H1 (cell line): Measurements from ENCODE around the gene COMMD8. TPM values are rescaled to one million over a fixed set of nuclear protein-coding genes. Genes with fewer than 3 reads are reported as not detected.

Source experiments
- CTCF ChIA-PET: fragments of 300-600 bp; sonication (Branson Sonifier 250); formaldehyde crosslinking; loops from one replicate; lab custom pipeline; 2021; ENCODE audit not compliant: partially characterized antibody; lab: Charles Lee
- POLR2A ChIA-PET: fragments of 300-600 bp; sonication (Branson Sonifier 250); formaldehyde crosslinking; loops from one replicate; lab custom pipeline; 2021; ENCODE audit warnings: inconsistent platforms; ENCODE audit not compliant: partially characterized antibody; lab: Charles Lee
- DNase-seq, 2 experiments: peaks; one replicate each; pipeline versions ENCODE4 v3.0.0 to v3.0.0-alpha.2; 2010 to 2022; ENCODE audit warnings: low spot score in 2 of 2, low read depth in 1 of 2, mixed read lengths in 1 of 2
- FAIRE-seq: peaks from 2 replicates; lab custom pipeline; 2011; peaks lifted over from hg19 to GRCh38; lab: Jason Lieb, UNC
- H2AFZ ChIP-seq: 2 replicates; pipeline ENCODE4 v1.8.1; 2012; ENCODE audit warnings: low read length, inconsistent platforms
- H2AK5ac ChIP-seq: 2 replicates; pipeline ENCODE4 v1.6.1; 2013; ENCODE audit warnings: low read depth, low read length
- H2BK120ac ChIP-seq: replicated peaks from 2 replicates; pipeline ENCODE3; 2013; ENCODE audit warnings: low read depth, low read length, inconsistent platforms
- H2BK12ac ChIP-seq: 2 replicates; pipeline ENCODE4 v1.6.1; 2013; ENCODE audit warnings: low read depth, low read length
- H2BK15ac ChIP-seq: 2 replicates; pipeline ENCODE4 v1.6.1; 2013; ENCODE audit warnings: low read length
- H2BK20ac ChIP-seq: 2 replicates; pipeline ENCODE4 v1.6.1; 2013; ENCODE audit warnings: low read length
- H2BK5ac ChIP-seq: 2 replicates; pipeline ENCODE4 v1.6.1; 2013; ENCODE audit warnings: low read depth, low read length
- H3K14ac ChIP-seq: 2 replicates; pipeline ENCODE4 v1.6.1; 2013; ENCODE audit warnings: inconsistent platforms; ENCODE audit not compliant: insufficient read length
- H3K18ac ChIP-seq: 2 replicates; pipeline ENCODE4 v1.6.1; 2013; ENCODE audit warnings: low read length; ENCODE audit errors: extremely low read depth
- H3K23ac ChIP-seq: 2 replicates; pipeline ENCODE4 v1.6.1; 2013; ENCODE audit warnings: inconsistent platforms; ENCODE audit not compliant: insufficient read length
- H3K23me2 ChIP-seq: 2 replicates; pipeline ENCODE4 v1.6.1; 2013; ENCODE audit warnings: low read depth, low read length
- H3K27ac ChIP-seq: 2 replicates; pipeline ENCODE4 v1.6.1; 2011; ENCODE audit warnings: low read depth, low read length, inconsistent platforms
- H3K27me3 ChIP-seq, 4 experiments: replicated peaks in 1 of 4; 1 replicate in 1 of 4; 2 replicates in 3 of 4; pipeline versions ENCODE4 v1.6.1 to v1.8.1; 2011 to 2013; ENCODE audit warnings: low read length in 3 of 4, mild to moderate bottlenecking in 3 of 4, inconsistent platforms in 2 of 4, mixed read lengths in 2 of 4, moderate library complexity in 1 of 4; ENCODE audit not compliant: control insufficient read depth in 3 of 4, insufficient read depth in 3 of 4; ENCODE audit errors: extremely low read depth in 1 of 4
- H3K36me3 ChIP-seq, 4 experiments: 2 replicates each; pipeline versions ENCODE4 v1.6.1 to v1.8.1; 2011 to 2013; ENCODE audit warnings: mild to moderate bottlenecking in 4 of 4, low read length in 3 of 4, moderate library complexity in 2 of 4, control low read depth in 1 of 4, inconsistent platforms in 1 of 4; ENCODE audit not compliant: insufficient read depth in 4 of 4, control insufficient read depth in 2 of 4
- H3K4ac ChIP-seq: replicated peaks from 2 replicates; pipeline ENCODE3; 2013; ENCODE audit warnings: low read length, low read depth, mixed read lengths, inconsistent platforms; ENCODE audit not compliant: insufficient read length
- H3K4me1 ChIP-seq, 4 experiments: replicated peaks in 1 of 4; 1 replicate in 1 of 4; 2 replicates in 3 of 4; pipeline versions ENCODE4 v1.6.1 to v1.8.1; 2011 to 2013; ENCODE audit warnings: low read length in 3 of 4, inconsistent platforms in 2 of 4, mixed read lengths in 1 of 4; ENCODE audit not compliant: insufficient read depth in 4 of 4, control insufficient read depth in 3 of 4
- H3K4me2 ChIP-seq, 2 experiments: 2 replicates each; pipeline versions ENCODE4 v1.6.1 to v1.8.1; 2011 to 2013; ENCODE audit warnings: low read depth in 2 of 2, low read length in 2 of 2, control low read depth in 1 of 2, inconsistent platforms in 1 of 2, mild to moderate bottlenecking in 1 of 2; ENCODE audit not compliant: insufficient read depth in 1 of 2
- H3K4me3 ChIP-seq, 4 experiments: fragments of 200-600, 300-600 bp in 1 of 4; sonication (generic), shearing (Covaris generic), sonication (Bioruptor Twin) in 1 of 4; 2 replicates each; pipeline versions ENCODE4 v1.5.1 to v1.8.1; 2011 to 2016; ENCODE audit warnings: low read length in 4 of 4, low read depth in 3 of 4, control low read depth in 2 of 4, inconsistent platforms in 2 of 4, mild to moderate bottlenecking in 2 of 4, mixed read lengths in 1 of 4, moderate library complexity in 1 of 4; ENCODE audit not compliant: insufficient read depth in 2 of 4; ENCODE audit errors: extremely low read depth in 1 of 4
- H3K56ac ChIP-seq: replicated peaks from 2 replicates; pipeline ENCODE3; 2013; ENCODE audit warnings: low read depth, mild to moderate bottlenecking, mixed read lengths, low read length, inconsistent platforms; ENCODE audit not compliant: insufficient read length
- H3K79me1 ChIP-seq: 2 replicates; pipeline ENCODE4 v1.6.1; 2013; ENCODE audit warnings: low read depth, low read length, control low read depth
- H3K79me2 ChIP-seq, 2 experiments: 2 replicates each; pipeline versions ENCODE4 v1.6.1 to v1.8.1; 2012 to 2013; ENCODE audit warnings: low read length in 2 of 2, mild to moderate bottlenecking in 2 of 2, inconsistent platforms in 1 of 2; ENCODE audit not compliant: insufficient read depth in 2 of 2, control insufficient read depth in 1 of 2
- H3K9ac ChIP-seq, 4 experiments: replicated peaks in 1 of 4; 1 replicate in 1 of 4; 2 replicates in 3 of 4; pipeline versions ENCODE4 v1.6.1 to v1.8.1; 2011 to 2013; ENCODE audit warnings: low read depth in 3 of 4, low read length in 3 of 4, control low read depth in 2 of 4, mild to moderate bottlenecking in 2 of 4, moderate library complexity in 2 of 4, inconsistent platforms in 1 of 4; ENCODE audit errors: extremely low read depth in 1 of 4
- H3K9me3 ChIP-seq, 2 experiments: 2 replicates each; pipeline versions ENCODE4 v1.6.1 to v1.8.1; 2012 to 2013; ENCODE audit warnings: mild to moderate bottlenecking in 2 of 2, moderate library complexity in 2 of 2, control low read depth in 1 of 2, inconsistent platforms in 1 of 2, low read depth in 1 of 2, low read length in 1 of 2, mixed read lengths in 1 of 2; ENCODE audit not compliant: insufficient read depth in 2 of 2
- H4K20me1 ChIP-seq, 2 experiments: replicated peaks in 1 of 2; 2 replicates each; pipeline versions ENCODE3 to v1.8.1; 2011 to 2013; ENCODE audit warnings: inconsistent platforms in 2 of 2, low read length in 2 of 2, mild to moderate bottlenecking in 1 of 2; ENCODE audit not compliant: insufficient read depth in 2 of 2, control insufficient read depth in 1 of 2
- H4K5ac ChIP-seq: 2 replicates; pipeline ENCODE4 v1.6.1; 2013; ENCODE audit warnings: low read length, low read depth, mixed read lengths, inconsistent platforms; ENCODE audit not compliant: insufficient read length
- H4K8ac ChIP-seq: 2 replicates; pipeline ENCODE4 v1.8.0; 2013; ENCODE audit warnings: mild to moderate bottlenecking, moderate library complexity, low read length, inconsistent platforms; ENCODE audit not compliant: insufficient read depth; ENCODE audit errors: extremely low read depth
- H4K91ac ChIP-seq: replicated peaks from 2 replicates; pipeline ENCODE3; 2013; ENCODE audit warnings: low read length, mixed read lengths, inconsistent platforms; ENCODE audit not compliant: insufficient read length
- FOSL1 ChIP-seq: IDR thresholded peaks from 2 replicates; pipeline ENCODE4 v1.6.1; 2011; ENCODE audit warnings: mild to moderate bottlenecking, low read depth, low read length, moderate library complexity; ENCODE audit not compliant: insufficient read depth
- RNF2 ChIP-seq: fragments of 200-900, 300-1000 bp; sonication (generic); IDR thresholded peaks from 2 replicates; pipeline ENCODE4 v1.7.1; 2016; ENCODE audit warnings: borderline replicate concordance, low read depth, mild to moderate bottlenecking, antibody characterized with exemption, low read length; ENCODE audit not compliant: poor library complexity, severe bottlenecking; ENCODE audit errors: missing control alignments
- WGBS, 2 experiments: shearing (Covaris generic) in 1 of 2; methylation state at CpG; one replicate each; pipeline versions ENCODE4 v1.1.6 to v1.1.7; 2013 to 2015; ENCODE audit warnings: low lambda C conversion rate in 2 of 2, mixed read lengths in 2 of 2, inconsistent platforms in 1 of 2, low coverage in 1 of 2, missing lambda C conversion rate in 1 of 2; ENCODE audit not compliant: insufficient replicate concordance in 2 of 2, insufficient coverage in 1 of 2, insufficient read length in 1 of 2; ENCODE audit errors: extremely low coverage in 1 of 2, missing lambda C conversion rate in 1 of 2; 5-methylcytosine and 5-hydroxymethylcytosine counted together
- polyA plus RNA-seq, 7 experiments: library from polyadenylated mRNA; depleted of rRNA in 3 of 7; stranded (reverse) in 5 of 7; unstranded in 2 of 7; fragments of >200 nt in 5 of 7; fragments of 200-250 nt in 2 of 7; gene quantifications; 1 replicate in 5 of 7; 2 replicates in 1 of 7; 4 replicates in 1 of 7; pipeline versions ENCODE4 v1.2.1 to v1.2.3, GENCODE V29; 2011 to 2013; ENCODE audit warnings: missing spikeins in 2 of 7, mixed read lengths in 2 of 7
- total RNA-seq: library from RNA; stranded (reverse); fragmentation: NEBNext Ultra II Directional; extraction: Animal tissue kit (Norgen Biotek cat#: 25700); gene quantifications from 2 replicates; pipeline ENCODE4 v1.2.1, GENCODE V29; 2021
- TF ChIP-seq, protein P1 (sequence below): IDR thresholded peaks from 2 replicates; pipeline ENCODE4 v1.6.1; 2012; ENCODE audit warnings: inconsistent platforms

COMMD8 gene
- total and polyA plus RNA-seq, 2 of the 8 experiments (the other 6 are each of a cell fraction or from before 2014, with no cell fraction given): 1.6 to 7.2 TPM

DNA sequence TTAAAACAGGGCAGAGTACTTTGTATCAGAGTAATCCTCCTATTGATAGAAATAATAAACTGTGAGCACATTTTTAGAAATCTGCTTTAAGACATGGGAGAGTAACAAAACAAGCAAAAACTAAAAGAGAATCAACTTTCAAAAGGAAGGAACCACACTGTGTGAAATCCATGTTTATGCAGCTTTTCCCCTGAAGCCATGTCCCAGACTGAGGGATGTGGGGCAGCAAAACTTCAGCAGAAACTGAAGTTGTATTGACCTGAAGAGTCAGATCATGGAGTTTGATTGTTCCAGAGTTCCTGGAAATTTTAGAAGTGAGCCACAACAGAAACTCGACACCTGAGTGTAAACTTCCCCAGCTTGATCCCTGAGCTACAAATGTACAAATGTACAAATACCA, 53.2 kb downstream of the COMMD8 start:
- no peaks in the 10 kb centered on the region for H3K27me3 ChIP-seq
- no peak overlapping the region for H3K4ac ChIP-seq
- no peaks in the 10 kb centered on the region for H3K79me1 ChIP-seq
- H3K23me2 ChIP-seq: no peaks in the 10 kb centered on the region
- peak overlapping the region; percentile 79; the same call in 1 of the 2 replicates for H2AFZ ChIP-seq
- H2BK20ac ChIP-seq: no peak overlapping the region
- no peak overlapping the region for H3K9ac ChIP-seq
- H2BK15ac ChIP-seq: no peak overlapping the region
- H3K56ac ChIP-seq: no peak overlapping the region
- DNase-seq: no peak
- no peak overlapping the region for H3K18ac ChIP-seq
- POLR2A ChIA-PET: no interaction called here
- no peak overlapping the region for H4K8ac ChIP-seq
- no peak overlapping the region for H3K4me3 ChIP-seq
- H3K9me3 ChIP-seq: no peaks in the 10 kb centered on the region
- no peak overlapping the region for H2AK5ac ChIP-seq
- TF ChIP-seq FOSL1 (no peak), RNF2 (no peak)
- TF ChIP-seq, protein P1, sequence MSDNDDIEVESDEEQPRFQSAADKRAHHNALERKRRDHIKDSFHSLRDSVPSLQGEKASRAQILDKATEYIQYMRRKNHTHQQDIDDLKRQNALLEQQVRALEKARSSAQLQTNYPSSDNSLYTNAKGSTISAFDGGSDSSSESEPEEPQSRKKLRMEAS: no peak
- WGBS, 2 experiments: 80% methylated on average over 1 of the region's 1 CpG; no CpG with 5 or more reads in 1 of the 2 experiments
- CTCF ChIA-PET: no interaction called here
- no peak overlapping the region for H3K23ac ChIP-seq
- H4K5ac ChIP-seq: no peak overlapping the region
- H2BK12ac ChIP-seq: no peak overlapping the region
- H4K91ac ChIP-seq: no peak overlapping the region
- no peak overlapping the region for H2BK5ac ChIP-seq
- H2BK120ac ChIP-seq: no peak overlapping the region
- no peak overlapping the region for H3K4me2 ChIP-seq
- no peak overlapping the region for H3K14ac ChIP-seq
- no peaks in the 10 kb centered on the region for H4K20me1 ChIP-seq
- no peaks in the 10 kb centered on the region for H3K79me2 ChIP-seq
- H3K4me1 ChIP-seq: peaks cover 0 to 4% (median 1%) of the 10 kb centered on the region in 4 experiments; a peak in 2 of 7 replicates
- no peak overlapping the region for H3K27ac ChIP-seq
- no peaks in the 10 kb centered on the region for H3K36me3 ChIP-seq
- no peak for FAIRE-seq
